GM21515 (cell line): ENCODE data around the gene MT3.
"Not testable (repeated sequence)": the region's sequence is repeated elsewhere in the genome, so short reads cannot be mapped to it uniquely, and the experiment has no call there.

Source experiments
- ATAC-seq: cut with Tn5 transposase; IDR thresholded peaks from one replicate; pipeline ENCODE4 v1.9.1; 2021; ENCODE audit not compliant: unreplicated experiment

MT3 gene

GRCh38 chr16:56577300-56577625, 12.1 kb upstream of the MT3 start:
- ATAC-seq: no peak

GRCh38 chr16:56580391-56581048, 8.8 kb upstream of the MT3 start:
- ATAC-seq: no peak

- not testable (repeated sequence) for ATAC-seq
These were observed 6.4 kb upstream of the MT3 start for GRCh38 chr16:56582911-56583310.

DNA sequence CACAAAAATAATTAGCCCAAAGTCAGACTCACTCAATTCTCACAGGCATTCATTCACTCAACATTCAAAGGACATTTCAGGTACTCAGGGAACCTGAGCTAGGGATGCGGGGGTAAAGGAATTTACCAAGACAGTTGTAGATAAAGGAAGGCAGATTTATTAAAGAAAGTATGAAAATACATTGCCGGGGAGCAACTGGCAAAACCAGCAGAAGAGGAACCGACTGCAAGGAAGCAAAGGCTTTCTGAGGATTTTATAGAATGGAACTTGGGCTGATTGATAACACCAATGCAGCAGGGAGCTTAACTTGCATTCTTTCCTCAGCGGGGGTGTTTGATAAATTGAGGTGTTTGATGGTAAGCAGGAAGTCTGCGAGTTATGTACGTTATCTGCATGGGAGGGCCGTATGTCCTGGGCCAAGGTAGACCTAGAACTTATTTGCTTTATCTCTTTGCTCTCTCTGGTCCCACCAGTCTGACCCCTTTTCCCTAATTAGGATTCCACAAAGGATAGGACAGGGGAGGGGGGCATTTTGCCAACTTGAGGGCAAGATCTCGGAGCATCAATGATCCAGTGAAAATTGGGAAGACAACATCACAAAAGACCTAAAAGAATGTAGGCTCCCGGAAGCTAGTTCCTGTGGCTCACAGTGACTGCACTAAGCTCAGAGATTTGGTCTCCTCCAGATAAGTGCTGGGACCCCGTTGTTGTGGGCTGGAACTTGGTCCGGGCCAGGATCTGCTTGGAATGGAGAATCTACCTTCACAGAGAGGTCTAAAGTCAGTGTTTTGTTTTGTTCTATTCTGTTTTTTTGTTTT, 5.8 kb upstream of the MT3 start:
- ATAC-seq: no peak

GRCh38 chr16:56584276-56584675, 5.1 kb upstream of the MT3 start:
- ATAC-seq: no peak

- no peak for ATAC-seq
These were observed 567 bp upstream of the MT3 start for GRCh38 chr16:56588781-56589140.

DNA sequence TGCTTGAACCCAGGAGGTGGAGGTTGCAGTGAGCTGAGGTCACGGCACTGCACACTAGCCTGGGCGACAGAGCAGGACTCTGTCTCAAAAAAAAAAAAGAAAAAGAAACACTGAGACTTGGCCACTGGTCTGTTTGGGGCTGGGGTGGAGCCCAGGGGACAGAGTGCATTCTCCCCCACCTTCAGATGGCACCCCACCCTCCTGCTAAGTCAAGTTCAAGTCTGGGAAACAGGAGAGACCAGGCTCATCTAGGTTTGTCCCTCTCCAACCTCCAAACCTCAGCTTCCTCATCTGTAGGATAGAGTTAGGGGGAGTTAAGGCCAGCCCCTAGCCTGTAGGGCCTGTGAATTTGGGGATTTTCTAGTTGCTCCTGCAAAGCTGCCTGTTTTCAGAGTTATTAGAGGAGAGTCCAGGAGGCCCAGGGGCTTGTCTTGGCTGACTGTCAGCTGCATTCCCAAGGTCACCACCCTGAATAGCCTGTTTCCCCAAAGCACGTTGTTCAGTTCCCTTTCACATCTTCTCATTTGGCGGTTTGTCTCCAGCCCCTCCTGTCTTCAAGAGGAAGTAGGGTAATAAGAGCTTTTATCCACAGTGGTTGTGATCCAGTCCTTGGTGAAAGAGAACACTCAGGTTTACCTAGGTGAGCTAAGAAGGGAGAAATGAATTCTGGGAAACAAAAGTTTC, 2.2 kb downstream of the MT3 start:
- no peak for ATAC-seq

- ATAC-seq: no peak
These were observed 4.4 kb downstream of the MT3 start for GRCh38 chr16:56593573-56594291.

DNA sequence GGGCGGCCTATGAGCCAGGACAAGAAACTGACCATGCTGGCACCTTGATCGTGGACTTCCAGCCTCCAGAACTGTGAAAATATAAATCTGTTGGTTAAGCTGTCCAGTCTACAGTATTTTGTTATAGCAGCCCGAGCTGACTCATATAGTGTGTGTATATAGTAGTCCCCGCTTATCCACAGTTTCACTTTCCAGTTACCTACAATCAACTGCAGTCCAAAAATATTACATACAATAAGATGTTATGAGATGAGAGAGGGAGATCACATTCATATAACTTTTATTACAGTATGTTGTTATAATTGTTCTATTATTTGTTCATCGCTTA, 4.9 kb downstream of the MT3 start:
- ATAC-seq: no peak

DNA sequence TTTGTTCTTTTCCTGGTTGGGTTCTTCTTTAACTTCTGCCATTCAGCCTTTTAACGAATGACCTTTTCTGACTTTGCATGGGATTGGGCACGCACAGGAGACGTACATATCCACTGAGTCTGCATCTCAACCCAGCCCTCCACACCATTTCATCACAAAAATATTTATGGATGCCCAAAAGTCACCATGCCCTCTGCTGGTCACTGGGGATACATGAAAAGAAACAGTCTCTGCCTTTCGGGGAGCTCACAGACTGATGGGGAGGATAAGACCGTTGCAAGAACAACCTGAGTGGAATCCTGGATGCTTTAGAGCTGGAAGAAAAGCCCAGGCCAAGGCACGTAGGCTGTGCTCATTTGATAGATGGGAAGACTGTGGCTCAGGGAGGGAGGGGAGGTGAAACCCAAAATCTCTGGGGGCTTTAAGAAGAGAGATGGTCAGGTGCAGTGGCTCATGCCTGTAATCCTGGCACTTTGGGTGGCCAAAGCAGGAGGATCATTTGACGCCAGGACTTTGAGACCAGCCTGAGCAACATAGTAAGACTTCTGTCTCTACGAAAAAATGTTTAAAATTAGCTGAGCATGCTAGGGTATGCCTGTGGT, 11.2 kb downstream of the MT3 start:
- ATAC-seq: no peak

DNA sequence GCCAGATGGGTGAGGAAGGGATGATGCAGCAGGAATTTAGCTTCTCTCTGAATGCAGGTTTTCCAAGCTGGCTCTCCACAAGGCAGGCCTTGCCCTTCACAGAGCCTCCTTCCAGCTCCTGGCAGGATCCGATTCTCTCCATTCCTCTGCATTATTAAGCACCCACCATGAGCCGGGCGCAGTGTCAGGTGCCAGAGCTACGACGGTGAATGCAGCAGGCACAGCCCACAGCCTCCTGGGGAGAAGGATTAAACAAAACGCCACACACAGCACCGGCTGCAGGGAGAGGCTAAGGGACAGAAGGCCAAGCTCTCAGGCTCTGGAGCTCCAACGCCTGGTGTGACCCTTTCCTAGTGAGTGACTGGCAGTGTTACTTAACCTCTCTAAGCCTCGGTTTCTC, 12.0 kb downstream of the MT3 start:
- ATAC-seq: no peak

- no peak for ATAC-seq
These were observed 14.3 kb downstream of the MT3 start for GRCh38 chr16:56603589-56603988.

DNA sequence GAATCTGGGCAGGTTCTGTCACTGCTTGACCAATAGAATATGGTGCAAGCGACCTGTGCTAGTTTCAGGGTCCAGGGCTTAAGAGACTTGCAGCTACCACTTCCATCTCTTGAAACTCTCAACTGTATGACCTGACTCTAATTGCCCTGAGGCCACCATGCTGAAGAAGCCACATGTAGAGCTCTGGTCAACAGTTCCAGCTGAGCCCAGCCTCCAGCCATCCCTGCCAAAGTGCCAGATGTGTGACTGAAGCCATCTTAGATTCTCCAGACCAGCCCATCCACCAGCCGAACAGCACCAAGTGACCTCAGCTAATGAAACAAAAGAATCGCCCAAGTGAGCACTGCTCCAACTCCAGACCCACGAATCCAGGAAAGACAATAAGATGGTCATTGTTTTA, 15.6 kb downstream of the MT3 start:
- ATAC-seq: no peak

GRCh38 chr16:56605475-56605874, 16.1 kb downstream of the MT3 start:
- no peak for ATAC-seq

DNA sequence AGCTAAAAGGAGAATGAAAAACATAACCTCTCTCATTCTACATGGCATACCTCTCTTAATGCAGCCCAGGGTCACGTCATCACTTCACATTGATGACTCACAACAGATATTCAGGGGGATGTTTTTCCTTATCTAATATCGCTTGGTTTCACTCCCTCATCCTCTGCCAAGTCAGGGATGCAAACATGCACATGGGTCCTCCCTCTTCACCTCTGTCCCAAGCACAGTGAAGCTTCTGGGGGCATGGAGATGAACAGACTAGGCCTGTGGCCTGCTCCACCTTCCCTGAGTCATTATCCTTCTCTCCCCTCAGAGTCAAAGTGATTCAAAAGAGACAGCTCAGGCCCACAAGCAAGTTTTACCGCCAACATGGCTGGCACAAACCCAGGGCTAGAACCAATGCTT, 16.7 kb downstream of the MT3 start:
- no peak for ATAC-seq

GRCh38 chr16:56606476-56607108, 17.3 kb downstream of the MT3 start:
- ATAC-seq: no peak

DNA sequence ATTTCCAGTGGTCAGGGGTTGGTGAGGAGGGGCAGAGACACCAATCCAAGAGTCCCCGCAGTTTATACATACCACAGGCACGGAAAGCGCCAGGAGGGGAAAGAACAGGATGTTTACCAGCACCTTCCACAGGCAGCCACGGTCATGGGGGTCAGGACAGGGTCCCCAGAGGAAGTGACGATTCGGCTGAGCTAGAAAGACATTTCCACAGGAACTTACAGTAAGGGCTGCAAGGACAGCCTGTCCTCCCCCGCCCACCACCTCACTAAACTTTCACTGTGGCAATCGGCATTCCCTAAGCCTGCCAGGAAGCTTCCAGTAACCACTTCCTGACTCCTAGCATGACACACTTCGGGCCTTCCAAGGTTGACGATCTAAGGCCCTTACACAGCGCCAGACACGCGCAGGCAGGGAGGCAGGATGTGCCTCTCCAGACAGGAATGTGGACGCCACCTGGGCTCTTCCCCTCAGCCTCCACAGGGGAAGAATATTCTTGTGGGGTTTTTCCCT, 17.8 kb downstream of the MT3 start:
- no peak for ATAC-seq

DNA sequence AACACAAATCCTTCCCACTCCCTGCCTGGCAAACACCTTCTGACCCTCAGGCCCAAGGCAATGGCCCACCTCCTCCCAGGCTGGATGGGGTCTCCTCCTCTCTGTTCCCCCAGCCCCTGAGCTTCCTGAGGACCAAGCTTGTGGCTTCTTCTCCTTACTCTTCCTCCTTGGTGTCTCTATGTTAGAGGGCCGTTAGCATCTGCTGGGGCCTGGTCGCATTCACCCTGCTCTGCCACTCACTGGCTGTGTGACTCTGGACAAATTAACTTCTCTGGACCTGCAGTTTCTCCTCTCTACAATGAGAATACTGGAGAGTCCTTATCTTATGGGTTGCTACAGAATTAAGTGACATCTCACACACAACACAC, 18.3 kb downstream of the MT3 start:
- no peak for ATAC-seq

DNA sequence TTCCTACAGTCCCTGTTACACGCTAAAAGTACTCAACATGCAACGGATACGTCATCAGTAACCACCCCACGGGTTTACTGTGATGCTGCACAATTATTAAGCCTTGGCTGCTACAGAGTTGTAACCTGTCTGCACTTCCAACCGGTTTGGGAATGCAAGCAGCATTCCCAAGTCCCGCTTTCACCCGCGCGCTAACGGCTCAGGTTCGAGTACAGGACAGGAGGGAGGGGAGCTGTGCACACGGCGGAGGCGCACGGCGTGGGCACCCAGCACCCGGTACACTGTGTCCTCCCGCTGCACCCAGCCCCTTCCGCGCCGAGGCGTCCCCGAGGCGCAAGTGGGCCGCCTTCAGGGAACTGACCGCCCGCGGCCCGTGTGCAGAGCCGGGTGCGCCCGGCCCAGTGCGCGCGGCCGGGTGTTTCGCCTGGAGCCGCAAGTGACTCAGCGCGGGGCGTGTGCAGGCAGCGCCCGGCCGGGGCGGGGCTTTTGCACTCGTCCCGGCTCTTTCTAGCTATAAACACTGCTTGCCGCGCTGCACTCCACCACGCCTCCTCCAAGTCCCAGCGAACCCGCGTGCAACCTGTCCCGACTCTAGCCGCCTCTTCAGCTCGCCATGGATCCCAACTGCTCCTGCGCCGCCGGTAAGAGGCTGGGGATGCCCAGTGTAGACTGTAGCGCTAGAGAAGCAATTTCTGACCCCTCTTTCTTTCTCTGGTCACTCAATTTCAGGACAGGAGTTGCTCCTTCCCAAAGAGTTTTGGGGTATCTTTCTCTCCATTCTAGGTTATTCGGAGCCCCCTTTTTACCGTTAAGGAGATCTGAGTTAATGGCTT, 18.9 kb downstream of the MT3 start, which contains the start of gene MT2A:
TSS of gene MT2A (plus strand) at position 542 of the 833 bp plus-strand sequence. CDS start at position 614, 72 bp downstream.
- peak; percentile 92 for ATAC-seq
